Trophoblast cell (in vitro differentiated cells and primary cell): ENCODE results near the gene DCC.

ENCODE experiments used
- DNase-seq, 2 donors: peaks; one replicate each; pipeline ENCODE4 v3.0.0-alpha.2; 2016
- H2AFZ ChIP-seq: 2 replicates; pipeline ENCODE4 v1.6.1; 2013; ENCODE audit warnings: low read length, moderate library complexity, mild to moderate bottlenecking; ENCODE audit not compliant: insufficient read depth, poor library complexity
- H2AK5ac ChIP-seq: 2 replicates; pipeline ENCODE4 v1.6.1; 2013; ENCODE audit warnings: mild to moderate bottlenecking, low read length
- H2BK120ac ChIP-seq: 2 replicates; pipeline ENCODE4 v1.6.1; 2013; ENCODE audit warnings: low read length, mild to moderate bottlenecking, moderate library complexity; ENCODE audit not compliant: insufficient read depth, poor library complexity
- H2BK12ac ChIP-seq: 2 replicates; pipeline ENCODE4 v1.6.1; 2013; ENCODE audit warnings: mild to moderate bottlenecking, low read length, moderate library complexity
- H2BK5ac ChIP-seq: 2 replicates; pipeline ENCODE4 v1.6.1; 2013; ENCODE audit warnings: low read length, low read depth, moderate library complexity, mild to moderate bottlenecking; ENCODE audit not compliant: poor library complexity
- H3K14ac ChIP-seq: 2 replicates; pipeline ENCODE4 v1.6.1; 2013; ENCODE audit warnings: mild to moderate bottlenecking, low read length
- H3K18ac ChIP-seq: 2 replicates; pipeline ENCODE4 v1.6.1; 2013; ENCODE audit warnings: mild to moderate bottlenecking, low read length
- H3K23ac ChIP-seq: 2 replicates; pipeline ENCODE4 v1.6.1; 2013; ENCODE audit warnings: low read length
- H3K27ac ChIP-seq: 2 replicates; pipeline ENCODE4 v1.5.1; 2013; ENCODE audit warnings: low read depth, mild to moderate bottlenecking, inconsistent platforms, low read length, moderate library complexity
- H3K27me3 ChIP-seq: 2 replicates; pipeline ENCODE4 v1.6.1; 2013; ENCODE audit warnings: inconsistent platforms, mild to moderate bottlenecking, low read length, moderate library complexity; ENCODE audit not compliant: insufficient read depth
- H3K36me3 ChIP-seq, 2 experiments: 1 replicate in 1 of 2; 2 replicates in 1 of 2; pipeline ENCODE4 v1.6.1; 2013; ENCODE audit warnings: low read length in 2 of 2, mild to moderate bottlenecking in 2 of 2, moderate library complexity in 1 of 2; ENCODE audit not compliant: insufficient read depth in 2 of 2, control insufficient read depth in 1 of 2
- H3K4ac ChIP-seq: 2 replicates; pipeline ENCODE4 v1.6.1; 2013; ENCODE audit warnings: low read depth, mild to moderate bottlenecking, low read length, moderate library complexity
- H3K4me1 ChIP-seq, 2 experiments: 1 replicate in 1 of 2; 2 replicates in 1 of 2; pipeline ENCODE4 v1.6.1; 2013; ENCODE audit warnings: low read length in 2 of 2, mild to moderate bottlenecking in 2 of 2, moderate library complexity in 1 of 2; ENCODE audit not compliant: insufficient read depth in 2 of 2, control insufficient read depth in 1 of 2
- H3K4me2 ChIP-seq: 2 replicates; pipeline ENCODE4 v1.6.1; 2013; ENCODE audit warnings: inconsistent platforms, mild to moderate bottlenecking, low read length, moderate library complexity
- H3K4me3 ChIP-seq: 2 replicates; pipeline ENCODE4 v1.5.1; 2013; ENCODE audit warnings: mild to moderate bottlenecking, low read depth, low read length, inconsistent platforms
- H3K79me1 ChIP-seq: one replicate; pipeline ENCODE4 v1.6.1; 2013; ENCODE audit warnings: low read length
- H3K79me2 ChIP-seq: 2 replicates; pipeline ENCODE4 v1.6.1; 2013; ENCODE audit warnings: low read length, mild to moderate bottlenecking; ENCODE audit not compliant: control insufficient read depth, insufficient read depth, poor library complexity
- H3K9ac ChIP-seq: 2 replicates; pipeline ENCODE4 v1.6.1; 2013; ENCODE audit warnings: mild to moderate bottlenecking, low read length
- H3K9me3 ChIP-seq: 2 replicates; pipeline ENCODE4 v1.6.1; 2013; ENCODE audit warnings: low read depth, mild to moderate bottlenecking, control low read depth, inconsistent platforms, low read length; ENCODE audit not compliant: insufficient read depth
- H4K12ac ChIP-seq: 2 replicates; pipeline ENCODE4 v1.6.1; 2013; ENCODE audit warnings: low read depth, mild to moderate bottlenecking, low read length, moderate library complexity
- H4K8ac ChIP-seq: 2 replicates; pipeline ENCODE4 v1.6.1; 2013; ENCODE audit warnings: low read depth, mild to moderate bottlenecking, low read length, moderate library complexity
- H4K91ac ChIP-seq: one replicate; pipeline ENCODE4 v1.6.1; 2013; ENCODE audit warnings: low read depth, mild to moderate bottlenecking, low read length, moderate library complexity
- WGBS: extraction: QIAGEN DNeasy Blood & Tissue Kit; methylation state at CpG from one replicate; pipeline ENCODE4 v1.1.7; 2013; ENCODE audit warnings: missing lambda C conversion rate; ENCODE audit not compliant: insufficient read length, insufficient coverage; ENCODE audit errors: extremely low coverage; 5-methylcytosine and 5-hydroxymethylcytosine counted together

Gene DCC

GRCh38 chr18:52325997-52326396 is 14.0 kb upstream of the DCC start:
- no peak for DNase-seq
- H2AK5ac ChIP-seq: no peak overlapping the region
- no peaks in the 10 kb centered on the region for H3K9me3 ChIP-seq
- no CpG with 5 or more reads among the region's 1 CpG for WGBS
- no peak overlapping the region for H2BK12ac ChIP-seq
- H3K27me3 ChIP-seq: no peaks in the 10 kb centered on the region
- H3K14ac ChIP-seq: no peak overlapping the region
- no peaks in the 10 kb centered on the region for H3K36me3 ChIP-seq
- no peak overlapping the region for H2AFZ ChIP-seq
- H3K27ac ChIP-seq: no peak overlapping the region
- H3K4me3 ChIP-seq: no peak overlapping the region
- no peak overlapping the region for H3K23ac ChIP-seq
- no peak overlapping the region for H3K18ac ChIP-seq
- no peak overlapping the region for H3K4ac ChIP-seq
- H4K12ac ChIP-seq: no peak overlapping the region
- no peaks in the 10 kb centered on the region for H3K79me1 ChIP-seq
- H3K9ac ChIP-seq: no peak overlapping the region
- no peaks in the 10 kb centered on the region for H3K4me1 ChIP-seq
- no peaks in the 10 kb centered on the region for H3K79me2 ChIP-seq
- H4K8ac ChIP-seq: no peak overlapping the region
- H4K91ac ChIP-seq: no peak overlapping the region
- H2BK5ac ChIP-seq: no peak overlapping the region
- no peak overlapping the region for H2BK120ac ChIP-seq
- no peak overlapping the region for H3K4me2 ChIP-seq

DNA sequence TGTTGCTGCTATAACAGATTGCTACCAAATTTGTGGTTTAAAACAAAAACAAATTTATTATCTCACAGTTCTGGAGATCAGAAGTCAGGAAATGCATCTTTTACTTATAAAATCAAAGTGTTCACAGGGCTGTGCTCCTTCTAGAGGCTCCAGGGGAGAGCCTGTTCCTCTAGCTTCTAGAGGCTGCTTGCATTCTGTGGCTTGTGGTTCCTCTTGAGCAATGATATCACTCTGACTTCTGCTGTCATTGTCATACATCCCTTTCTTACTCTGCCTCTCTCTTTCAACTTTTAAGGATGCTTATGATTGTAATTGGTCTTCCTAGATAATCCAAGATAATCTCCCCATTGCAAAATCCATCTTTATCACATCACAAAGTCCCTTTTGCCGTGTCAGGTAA is 6.1 kb upstream of the DCC start:
- Histone ChIP-seq H3K4ac (no peak overlapping the region), H4K91ac (no peak overlapping the region), H3K14ac (no peak overlapping the region), H3K4me2 (no peak overlapping the region), H2BK12ac (no peak overlapping the region), H4K8ac (no peak overlapping the region), H3K9ac (no peak overlapping the region), H3K23ac (no peak overlapping the region), H2AK5ac (no peak overlapping the region), H2BK5ac (no peak overlapping the region), H3K79me1 (no peaks in the 10 kb centered on the region), H3K79me2 (no peaks in the 10 kb centered on the region), H3K9me3 (peaks cover 1% of the 10 kb centered on the region), H3K36me3 (no peaks in the 10 kb centered on the region), H3K4me1 (peaks cover 0 to 3% of the 10 kb centered on the region in 2 experiments), H2BK120ac (no peak overlapping the region), H3K4me3 (no peak overlapping the region), H4K12ac (no peak overlapping the region), H2AFZ (no peak overlapping the region), H3K27ac (no peak overlapping the region), H3K27me3 (no peaks in the 10 kb centered on the region), H3K18ac (no peak overlapping the region)
- no peak for DNase-seq
- WGBS: no CpG with 5 or more reads among the region's 1 CpG

DNA sequence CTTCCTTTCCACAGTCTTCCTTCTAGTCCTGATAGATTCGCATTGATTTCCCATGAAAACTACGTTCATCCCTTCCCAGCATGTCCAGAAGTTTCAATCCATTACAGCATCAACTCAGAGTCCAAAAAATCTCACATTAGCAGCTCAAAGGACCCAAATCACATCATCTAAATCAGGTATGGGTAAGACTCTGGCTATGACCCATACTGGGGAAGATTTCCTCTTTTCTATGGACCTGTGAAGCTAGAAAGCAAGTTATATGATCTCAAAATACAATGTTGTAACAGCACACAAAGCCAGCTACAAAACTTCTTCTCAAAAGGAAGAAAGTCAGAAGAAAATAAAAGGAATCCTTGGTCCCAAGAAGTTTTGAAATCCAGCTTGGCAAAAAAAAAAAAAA is 5.7 kb upstream of the DCC start:
- Histone ChIP-seq H3K9me3 (peaks cover 1% of the 10 kb centered on the region), H3K9ac (no peak overlapping the region), H2BK5ac (no peak overlapping the region), H4K8ac (no peak overlapping the region), H4K91ac (no peak overlapping the region), H4K12ac (no peak overlapping the region), H3K4me1 (peaks cover 0 to 3% of the 10 kb centered on the region in 2 experiments), H3K23ac (no peak overlapping the region), H3K14ac (no peak overlapping the region), H2AK5ac (no peak overlapping the region), H3K79me2 (no peaks in the 10 kb centered on the region), H2AFZ (no peak overlapping the region), H3K4ac (no peak overlapping the region), H3K79me1 (no peaks in the 10 kb centered on the region), H2BK12ac (no peak overlapping the region), H3K27ac (no peak overlapping the region), H3K4me2 (no peak overlapping the region), H3K4me3 (no peak overlapping the region), H3K36me3 (no peaks in the 10 kb centered on the region), H3K18ac (no peak overlapping the region), H2BK120ac (no peak overlapping the region), H3K27me3 (peaks cover 3% of the 10 kb centered on the region)
- no peak for DNase-seq
- no CpG with 5 or more reads among the region's 2 CpGs for WGBS

DNA sequence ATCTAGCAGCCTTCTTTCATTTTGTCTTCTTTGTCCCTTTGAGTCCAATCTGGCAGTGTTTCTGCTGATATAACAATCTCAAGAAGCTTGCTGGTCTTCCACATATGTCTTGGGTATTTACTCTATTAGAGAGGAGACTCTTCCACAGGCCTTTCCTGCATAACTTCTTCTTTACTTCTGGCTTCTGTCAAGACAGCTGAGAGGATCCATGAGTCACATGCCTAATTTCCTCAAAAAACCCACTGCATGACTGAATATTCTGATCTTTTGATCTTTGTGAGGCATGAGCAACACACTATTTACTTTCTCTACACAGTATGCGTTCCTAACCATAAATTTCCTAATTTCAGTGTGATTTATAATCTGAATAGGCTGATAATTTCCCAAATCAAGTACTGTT is 5.1 kb upstream of the DCC start:
- no peak overlapping the region for H3K27ac ChIP-seq

More for the DNA sequence above, 5.1 kb upstream of the DCC start:
- peaks cover 3% of the 10 kb centered on the region for H3K27me3 ChIP-seq
- H4K8ac ChIP-seq: no peak overlapping the region
- H3K36me3 ChIP-seq: no peaks in the 10 kb centered on the region
- H4K12ac ChIP-seq: no peak overlapping the region
- no peak overlapping the region for H2BK5ac ChIP-seq
- no peak overlapping the region for H3K9ac ChIP-seq
- no peaks in the 10 kb centered on the region for H3K79me2 ChIP-seq
- DNase-seq: no peak
- H3K4me2 ChIP-seq: no peak overlapping the region
- H3K23ac ChIP-seq: no peak overlapping the region
- no peak overlapping the region for H4K91ac ChIP-seq
- peaks cover under 1 to 3% of the 10 kb centered on the region in 2 experiments for H3K4me1 ChIP-seq
- no peak overlapping the region for H2BK12ac ChIP-seq
- WGBS: no CpG with 5 or more reads among the region's 1 CpG
- no peak overlapping the region for H3K4me3 ChIP-seq
- H3K4ac ChIP-seq: no peak overlapping the region
- H3K14ac ChIP-seq: no peak overlapping the region
- no peak overlapping the region for H3K18ac ChIP-seq
- peaks cover 1% of the 10 kb centered on the region for H3K9me3 ChIP-seq
- no peaks in the 10 kb centered on the region for H3K79me1 ChIP-seq
- no peak overlapping the region for H2BK120ac ChIP-seq
- H2AK5ac ChIP-seq: no peak overlapping the region
- H2AFZ ChIP-seq: no peak overlapping the region
